Activated CD8-positive, alpha-beta memory T cell treated with anti-CD3 and anti-CD28 coated beads for 24 hours (primary cell): ENCODE results near the gene PDIK1L.

ENCODE experiments used
- DNase-seq: peaks from one replicate; pipeline ENCODE4 v3.0.0-alpha.2; 2020

Gene PDIK1L

GRCh38 chr1:26158271-26158907, 46.8 kb downstream of the PDIK1L start:
- DNase-seq, result no peak

- no peak for DNase-seq
Measured at GRCh38 chr1:26158908-26159742, 47.5 kb downstream of the PDIK1L start, which contains the start of gene FAM110D. Gene FAM110D, plus strand, starts transcription at chr1:26159079. Its CDS starts 2,213 bp downstream, at chr1:26161292.

DNA sequence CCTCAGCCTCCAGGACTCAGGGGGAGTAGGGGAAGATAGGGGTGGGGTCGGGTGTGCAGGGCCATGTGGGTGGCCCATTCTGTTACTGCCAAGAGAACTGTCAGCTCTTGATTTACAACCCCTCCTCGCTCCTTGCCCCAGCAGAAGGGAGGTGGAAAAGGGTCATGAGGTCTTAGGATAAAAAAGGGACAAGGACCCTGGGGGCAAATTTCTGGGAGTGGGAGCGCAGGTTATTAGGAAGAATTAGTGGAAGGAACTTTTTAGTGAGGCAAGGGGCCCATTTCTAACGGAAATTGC, 48.1 kb downstream of the PDIK1L start:
- no peak for DNase-seq

GRCh38 chr1:26160527-26161414, 49.1 kb downstream of the PDIK1L start:
- DNase-seq, result no peak

DNA sequence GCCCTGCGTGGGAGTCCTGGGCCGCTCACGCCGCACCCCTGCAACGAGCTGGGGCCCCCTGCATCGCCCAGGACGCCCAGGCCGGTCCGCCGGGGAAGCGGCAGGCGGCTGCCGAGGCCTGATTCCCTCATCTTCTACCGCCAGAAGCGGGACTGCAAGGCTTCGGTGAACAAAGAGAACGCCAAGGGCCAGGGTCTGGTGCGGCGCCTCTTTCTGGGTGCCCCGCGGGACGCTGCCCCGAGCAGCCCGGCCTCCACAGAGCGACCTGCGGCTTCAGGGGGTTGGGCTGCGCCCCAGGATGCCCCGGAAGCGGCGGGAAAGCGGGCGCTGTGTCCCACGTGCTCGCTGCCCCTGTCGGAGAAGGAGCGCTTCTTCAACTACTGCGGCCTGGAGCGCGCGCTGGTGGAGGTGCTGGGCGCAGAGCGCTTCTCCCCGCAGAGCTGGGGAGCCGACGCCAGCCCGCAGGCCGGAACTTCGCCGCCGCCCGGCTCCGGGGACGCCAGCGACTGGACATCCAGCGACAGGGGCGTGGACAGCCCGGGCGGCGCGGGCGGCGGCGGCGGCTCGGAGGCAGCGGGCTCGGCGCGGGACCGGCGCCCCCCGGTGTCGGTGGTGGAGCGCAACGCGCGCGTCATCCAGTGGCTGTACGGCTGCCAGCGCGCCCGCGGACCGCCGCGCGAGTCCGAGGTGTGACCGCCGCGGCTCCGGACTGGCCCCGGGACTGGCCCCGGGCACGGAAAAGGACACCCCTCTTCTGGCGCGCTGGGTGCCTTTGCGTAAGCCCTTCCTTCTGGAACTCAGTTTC, 50.0 kb downstream of the PDIK1L start:
- DNase-seq, result peak; percentile 83

DNA sequence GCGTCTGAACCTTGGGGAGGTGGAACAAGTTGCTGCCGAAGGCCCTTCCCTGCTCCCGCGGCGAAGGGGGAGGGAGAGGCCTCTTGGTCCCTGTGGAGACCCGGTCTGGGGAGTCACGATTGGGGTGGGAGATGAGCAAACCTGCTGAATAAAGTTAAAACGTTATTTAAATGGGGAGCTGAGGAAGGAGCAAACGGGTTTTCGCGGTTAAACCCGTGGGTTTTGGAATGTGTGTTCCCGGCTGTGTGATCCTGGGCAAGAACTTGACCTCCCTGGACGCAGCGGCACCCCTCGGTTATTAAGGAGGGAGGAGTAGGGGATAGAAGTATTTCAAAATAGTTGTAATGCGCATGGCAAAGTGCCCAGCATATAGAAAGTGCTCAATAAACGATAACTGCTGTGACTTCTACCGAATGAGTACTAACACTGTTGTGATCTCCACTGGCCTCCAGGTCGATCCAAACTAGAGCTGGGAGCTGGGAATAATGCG, 50.6 kb downstream of the PDIK1L start:
- no peak for DNase-seq

DNA sequence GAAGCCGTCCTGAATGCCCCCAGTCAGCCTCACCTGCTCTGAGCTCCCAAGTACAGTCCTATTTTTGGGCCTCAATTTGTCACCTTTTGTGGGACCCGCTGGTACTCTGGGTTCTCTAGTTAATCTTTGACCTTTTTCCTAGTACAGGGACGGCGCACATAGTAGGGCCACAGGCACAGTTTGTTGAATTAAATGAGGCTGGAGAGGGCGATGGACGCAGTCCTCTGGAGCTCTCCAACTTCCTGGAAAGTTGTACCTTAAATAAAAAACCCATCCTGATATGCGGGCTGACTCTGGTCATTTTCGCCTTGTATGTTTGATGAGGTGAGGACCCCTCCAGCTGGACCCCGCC, 52.0 kb downstream of the PDIK1L start:
- DNase-seq, result no peak

- peak; percentile 87 for DNase-seq
Measured at GRCh38 chr1:26164036-26164860, 52.6 kb downstream of the PDIK1L start.

GRCh38 chr1:26164861-26165842, 53.5 kb downstream of the PDIK1L start:
- no peak for DNase-seq

GRCh38 chr1:26166719-26167281, 55.2 kb downstream of the PDIK1L start:
- DNase-seq, result no peak

DNA sequence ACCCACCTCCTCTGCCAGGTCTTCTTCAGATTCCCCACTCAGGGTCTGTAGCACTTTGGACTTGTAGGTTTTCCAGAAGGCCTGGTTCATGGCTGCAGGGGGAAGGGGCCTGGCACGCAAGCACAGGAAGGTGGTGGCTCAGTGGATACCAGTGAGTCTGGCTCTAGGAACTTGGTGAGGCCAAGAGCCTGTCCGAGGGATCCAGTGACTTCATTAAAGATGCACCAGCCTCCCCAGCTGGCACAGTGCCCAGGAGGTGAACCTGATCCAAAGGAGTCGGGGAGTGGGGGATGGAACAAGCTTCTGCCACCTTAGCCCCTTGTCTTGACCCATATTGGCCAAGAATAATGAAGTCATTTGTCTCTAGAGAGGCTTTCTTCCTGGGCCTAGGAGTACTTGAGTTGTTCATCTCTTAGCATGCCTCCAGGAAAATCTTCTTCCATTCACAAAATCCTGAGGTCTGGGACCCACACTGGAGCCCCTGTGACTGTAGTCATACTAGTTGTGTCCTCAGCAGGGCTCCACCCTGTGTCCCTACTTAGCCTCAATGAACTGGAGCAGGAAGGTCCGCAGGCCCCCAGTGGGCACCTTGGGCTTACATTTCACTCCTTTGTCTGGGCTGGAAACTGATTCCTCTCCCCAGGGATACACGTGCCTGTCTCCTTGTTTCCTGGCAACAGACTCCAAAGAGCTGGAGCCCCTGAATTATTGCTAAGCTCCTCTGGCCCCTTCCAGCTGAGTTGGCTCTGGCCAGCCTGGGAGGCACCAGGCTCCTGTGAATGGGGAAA, 57.0 kb downstream of the PDIK1L start, which contains the start of gene C1orf232:
TSS of gene C1orf232 (minus strand) at position 554 of the 788 bp plus-strand sequence. CDS start at position 90, 464 bp downstream.
- DNase-seq, result no peak

DNA sequence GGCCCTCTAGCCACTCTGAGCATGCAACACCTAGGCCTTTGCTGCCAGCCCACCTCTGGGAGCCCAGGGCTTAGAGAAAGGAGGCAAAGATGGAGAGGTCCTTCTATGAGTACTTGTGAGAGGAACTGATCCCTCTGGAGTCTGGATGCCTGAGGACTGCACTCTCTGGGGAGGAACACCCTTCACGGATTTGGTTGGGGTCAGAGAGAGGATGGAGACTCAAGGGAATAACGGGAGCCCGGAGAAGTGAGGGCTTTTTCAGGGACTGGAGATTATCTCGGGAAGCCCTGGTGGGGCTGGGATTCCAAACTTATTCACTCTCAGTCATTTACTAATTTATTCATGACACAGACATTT, 57.6 kb downstream of the PDIK1L start:
- DNase-seq, result no peak

DNA sequence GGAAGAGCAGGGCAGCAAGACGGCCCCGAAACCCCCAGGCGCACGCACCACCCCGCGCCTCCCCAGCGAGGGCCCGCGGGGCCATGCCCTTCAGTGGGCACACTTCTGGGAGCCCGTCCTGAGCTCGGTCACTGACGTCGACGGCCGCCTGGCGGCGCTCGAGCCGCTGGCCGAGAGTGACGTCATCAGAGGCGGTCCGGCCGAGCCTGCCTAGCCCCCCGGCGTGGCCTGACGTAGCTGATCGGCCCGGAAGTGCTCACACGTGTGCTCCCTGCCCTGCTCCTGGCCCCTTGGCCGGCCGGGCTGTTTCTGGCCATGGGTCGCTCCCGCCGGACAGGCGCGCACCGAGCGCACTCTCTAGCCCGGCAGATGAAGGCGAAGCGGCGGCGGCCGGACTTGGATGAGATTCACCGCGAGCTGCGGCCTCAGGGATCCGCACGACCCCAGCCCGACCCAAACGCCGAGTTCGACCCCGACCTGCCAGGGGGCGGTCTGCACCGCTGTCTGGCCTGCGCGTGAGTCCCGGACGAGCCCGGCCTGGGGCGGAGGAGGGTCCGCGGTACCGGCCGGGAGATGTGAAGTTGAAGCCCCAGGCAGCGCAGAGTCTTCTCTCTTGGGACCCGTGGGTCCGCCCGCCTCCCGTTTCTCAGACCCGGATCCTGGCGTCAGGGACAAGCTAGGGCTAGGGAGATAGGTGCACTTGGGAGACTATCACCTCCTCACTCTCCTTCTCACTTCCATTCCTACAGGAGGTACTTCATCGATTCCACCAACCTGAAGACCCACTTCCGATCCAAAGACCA, 58.2 kb downstream of the PDIK1L start, which contains the start of gene ZNF593:
TSS of gene ZNF593 (plus strand) at position 240 of the 803 bp plus-strand sequence. CDS start at position 316, 76 bp downstream.
- DNase-seq, result peak; percentile 95

- DNase-seq, result no peak
Measured at GRCh38 chr1:26170472-26170821, 58.8 kb downstream of the PDIK1L start.

GRCh38 chr1:26171084-26172072, 59.8 kb downstream of the PDIK1L start, which contains the start of gene ZNF593OS:
Gene ZNF593OS, minus strand, starts transcription at chr1:26171832. Its CDS starts 171 bp downstream, at chr1:26171661.
- no peak for DNase-seq
